ENCODE measurements around the gene VPS72. TPM values are rescaled to one million over a fixed set of nuclear protein-coding genes. Genes with fewer than 3 reads are reported as not detected.

Gene VPS72
- total RNA-seq, 4 donors from 2014 or later, result 17.2 to 38.3 (median 29.7) TPM

GRCh38 chr1:151176514-151177045 is 13.4 kb downstream of the VPS72 start:
- H3K4me1 ChIP-seq, result peaks cover 0 to 12% (median 0%) of the 10 kb centered on the region in 3 donors
- WGBS, 2 donors, result 82 to 88% methylated on average over 16 to 17 of the region's 17 CpGs
- intact Hi-C loops (cut with DNase I), result no loop called here

DNA sequence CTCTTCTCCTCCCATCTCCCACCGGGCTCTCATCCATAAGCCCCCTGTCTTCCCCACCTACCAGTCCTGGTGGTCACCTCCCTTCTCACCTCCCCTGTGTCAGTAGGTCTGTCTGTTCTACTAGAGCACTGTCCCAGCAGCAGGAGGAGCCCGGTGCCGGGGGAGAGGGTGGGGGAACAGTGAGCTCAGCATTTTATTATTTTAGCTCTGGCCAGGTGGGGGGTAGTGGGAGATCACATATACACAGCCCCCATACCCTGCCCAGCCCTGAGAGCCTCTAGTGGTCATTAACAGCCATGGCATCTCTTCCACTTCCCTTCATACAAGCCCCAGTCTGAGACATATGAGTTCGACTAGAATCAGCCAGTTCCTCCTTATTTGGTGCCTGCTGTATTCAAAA is 14.1 kb downstream of the VPS72 start, which contains the start of gene TMOD4:
Gene TMOD4, minus strand, starts transcription at position 119 of the 400 bp plus-strand sequence. CDS start 1,106 bp downstream, outside the sequence.
- Histone ChIP-seq H3K4me3 (no peak within 1 kb of the TSS), H3K27me3 (no peaks in the 10 kb centered on the region), H3K9me3 (no peaks in the 10 kb centered on the region), H3K36me3 (peaks cover 21 to 89% (median 33%) of the 10 kb centered on the region in 3 donors), H3K27ac (peak within 1 kb of the TSS; percentile 14 to 75 (median 56)), H3K4me1 (peaks cover 0 to 12% (median 0%) of the 10 kb centered on the region in 3 donors)
- 55 to 62% methylated on average over 4 of the region's 4 CpGs for WGBS, 2 donors
- DNase-seq, result no peak
- intact Hi-C loops (cut with DNase I), result no loop called here
- TF ChIP-seq, protein P1, sequence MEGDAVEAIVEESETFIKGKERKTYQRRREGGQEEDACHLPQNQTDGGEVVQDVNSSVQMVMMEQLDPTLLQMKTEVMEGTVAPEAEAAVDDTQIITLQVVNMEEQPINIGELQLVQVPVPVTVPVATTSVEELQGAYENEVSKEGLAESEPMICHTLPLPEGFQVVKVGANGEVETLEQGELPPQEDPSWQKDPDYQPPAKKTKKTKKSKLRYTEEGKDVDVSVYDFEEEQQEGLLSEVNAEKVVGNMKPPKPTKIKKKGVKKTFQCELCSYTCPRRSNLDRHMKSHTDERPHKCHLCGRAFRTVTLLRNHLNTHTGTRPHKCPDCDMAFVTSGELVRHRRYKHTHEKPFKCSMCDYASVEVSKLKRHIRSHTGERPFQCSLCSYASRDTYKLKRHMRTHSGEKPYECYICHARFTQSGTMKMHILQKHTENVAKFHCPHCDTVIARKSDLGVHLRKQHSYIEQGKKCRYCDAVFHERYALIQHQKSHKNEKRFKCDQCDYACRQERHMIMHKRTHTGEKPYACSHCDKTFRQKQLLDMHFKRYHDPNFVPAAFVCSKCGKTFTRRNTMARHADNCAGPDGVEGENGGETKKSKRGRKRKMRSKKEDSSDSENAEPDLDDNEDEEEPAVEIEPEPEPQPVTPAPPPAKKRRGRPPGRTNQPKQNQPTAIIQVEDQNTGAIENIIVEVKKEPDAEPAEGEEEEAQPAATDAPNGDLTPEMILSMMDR (IDR thresholded peaks at IDR 0.05), result peak in 4 of 6 experiments; percentile 22 to 44 (median 35)
- TF ChIP-seq POLR2A (IDR thresholded peaks at IDR 0.05), result no peak

More at GRCh38 chr1:151176514-151177045, 13.4 kb downstream of the VPS72 start:
- Histone ChIP-seq H3K4me3 (no peak overlapping the region), H3K27ac (peak overlapping the region in 3 of 4 donors; percentile 44 to 64 (median 48)), H3K9me3 (no peaks in the 10 kb centered on the region), H3K36me3 (peaks cover 27 to 89% (median 34%) of the 10 kb centered on the region in 3 donors), H3K27me3 (no peaks in the 10 kb centered on the region)
- DNase-seq, result no peak
- no peak for TF ChIP-seq POLR2A (IDR thresholded peaks at IDR 0.05)
- TF ChIP-seq, protein P1 (IDR thresholded peaks at IDR 0.05), result no peak

DNA sequence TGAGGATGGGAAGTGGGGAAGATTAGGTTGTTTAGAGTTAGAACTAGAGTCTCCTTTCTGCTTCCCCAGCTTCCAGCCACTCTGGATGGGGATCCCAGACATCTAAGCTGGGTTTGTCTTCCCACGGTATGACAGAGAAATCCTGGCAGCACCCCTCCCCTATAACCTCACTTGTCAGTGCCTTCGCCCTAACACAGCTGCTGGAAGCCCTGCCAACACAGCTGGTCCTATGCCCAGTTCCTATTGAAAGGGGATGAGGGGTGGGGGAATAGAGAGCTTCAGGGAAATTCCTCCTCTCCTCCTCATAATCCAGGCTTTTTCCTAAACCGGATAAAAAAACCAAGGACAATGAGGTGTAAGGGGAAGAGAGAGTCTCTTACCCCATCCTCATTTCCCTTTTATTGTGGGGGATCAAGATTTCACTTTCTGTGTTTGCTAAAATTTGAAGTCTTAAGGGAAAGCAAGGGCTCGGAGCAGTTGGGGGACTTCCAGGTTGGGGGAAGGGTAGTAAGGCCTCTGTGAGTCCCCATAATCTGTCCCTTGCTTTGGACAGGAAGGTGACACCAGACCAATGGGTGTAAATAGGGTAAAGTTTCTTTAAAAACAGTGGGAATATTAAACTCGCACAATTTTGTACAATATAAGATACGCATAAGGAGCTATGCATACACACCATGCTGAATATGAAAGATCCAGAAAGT is 14.8 kb downstream of the VPS72 start:
- Histone ChIP-seq H3K4me1 (peaks cover 0 to 12% (median 0%) of the 10 kb centered on the region in 3 donors), H3K9me3 (no peaks in the 10 kb centered on the region), H3K36me3 (peaks cover 21 to 89% (median 39%) of the 10 kb centered on the region in 3 donors), H3K27ac (peak overlapping the region in 3 of 4 donors; percentile 48 to 75 (median 64)), H3K4me3 (no peak overlapping the region), H3K27me3 (no peaks in the 10 kb centered on the region)
- TF ChIP-seq, protein P1 (IDR thresholded peaks at IDR 0.05), result no peak
- TF ChIP-seq POLR2A (IDR thresholded peaks at IDR 0.05), result no peak
- DNase-seq, result no peak
- intact Hi-C loops (cut with DNase I), result no loop called here
- WGBS, 2 donors, result 35 to 49% methylated on average over 6 of the region's 6 CpGs

- Histone ChIP-seq H3K27me3 (no peaks in the 10 kb centered on the region), H3K4me1 (peaks cover 6 to 29% (median 8%) of the 10 kb centered on the region in 3 donors), H3K36me3 (peaks cover 10 to 83% (median 15%) of the 10 kb centered on the region in 3 donors), H3K4me3 (no peak overlapping the region), H3K9me3 (no peaks in the 10 kb centered on the region), H3K27ac (no peak overlapping the region)
- 73 to 81% methylated on average over 5 of the region's 5 CpGs for WGBS, 2 donors
- DNase-seq, result no peak
- intact Hi-C loops (cut with DNase I), result no loop called here
- TF ChIP-seq, protein P1 (IDR thresholded peaks at IDR 0.05), result no peak
- TF ChIP-seq POLR2A (IDR thresholded peaks at IDR 0.05), result no peak
These were observed 18.8 kb downstream of the VPS72 start for GRCh38 chr1:151171190-151171589.

GRCh38 chr1:151167116-151167515 is 22.9 kb downstream of the VPS72 start:
- intact Hi-C loops (cut with DNase I), result no loop called here
- Histone ChIP-seq H3K27me3 (no peaks in the 10 kb centered on the region), H3K4me3 (peak overlapping the region in 3 of 4 donors; percentile 65 to 76 (median 73)), H3K36me3 (peaks cover 0 to 51% (median 13%) of the 10 kb centered on the region in 3 donors), H3K4me1 (peaks cover 6 to 39% (median 18%) of the 10 kb centered on the region in 3 donors), H3K9me3 (no peaks in the 10 kb centered on the region), H3K27ac (peak overlapping the region in 2 of 4 donors; percentile 81 to 94)
- WGBS, 2 donors, result 80 to 91% methylated on average over 6 of the region's 6 CpGs
- TF ChIP-seq, protein P1 (IDR thresholded peaks at IDR 0.05), result no peak
- TF ChIP-seq POLR2A (IDR thresholded peaks at IDR 0.05), result no peak
- no peak for DNase-seq

Measured in esophagus squamous epithelium (tissue), 5 donors.